Measurements from ENCODE around the gene SNX20.

- TF ChIP-seq GATA2 (IDR thresholded peaks at IDR 0.05; ENCODE audit: low read depth, low read length) (no peak), GATA3 (IDR thresholded peaks at IDR 0.05; ENCODE audit: low read depth, low read length) (no peak)
Observed at GRCh38 chr16:50636753-50637374, 44.2 kb downstream of the SNX20 start.
